HEK293T (cell line): ENCODE measurements around the gene TNFAIP8L1.

Source experiments
- BHLHE40 ChIP-seq: fragments of 450-650 bp; IDR thresholded peaks from 2 replicates; pipeline ENCODE4 v1.6.1; 2016; ENCODE audit warnings: mild to moderate bottlenecking, moderate library complexity, borderline replicate concordance
- CTBP1 ChIP-seq: fragments of 450-650 bp; IDR thresholded peaks from 2 replicates; pipeline ENCODE4 v1.6.1; 2016; ENCODE audit warnings: borderline replicate concordance
- FOXA1 ChIP-seq: fragments of 450-650 bp; IDR thresholded peaks from 2 replicates; pipeline ENCODE4 v1.6.1; 2016; ENCODE audit warnings: mild to moderate bottlenecking
- FOXM1 ChIP-seq: fragments of 450-650 bp; IDR thresholded peaks from 2 replicates; pipeline ENCODE4 v1.6.1; 2017; ENCODE audit warnings: mild to moderate bottlenecking, borderline replicate concordance
- LEF1 ChIP-seq: fragments of 450-650 bp; IDR thresholded peaks from 2 replicates; pipeline ENCODE4 v1.6.1; 2017; ENCODE audit warnings: mild to moderate bottlenecking, borderline replicate concordance
- SP1 ChIP-seq: fragments of 450-650 bp; IDR thresholded peaks from 2 replicates; pipeline ENCODE4 v1.6.1; 2017
- SUZ12 ChIP-seq: fragments of 450-650 bp; IDR thresholded peaks from 2 replicates; pipeline ENCODE4 v1.6.1; 2016; ENCODE audit warnings: mild to moderate bottlenecking
- TARDBP ChIP-seq: fragments of 450-650 bp; IDR thresholded peaks from 2 replicates; pipeline ENCODE4 v1.6.1; 2016
- ZNF384 ChIP-seq: fragments of 450-650 bp; IDR thresholded peaks from 2 replicates; pipeline ENCODE4 v1.6.1; 2016

DNA sequence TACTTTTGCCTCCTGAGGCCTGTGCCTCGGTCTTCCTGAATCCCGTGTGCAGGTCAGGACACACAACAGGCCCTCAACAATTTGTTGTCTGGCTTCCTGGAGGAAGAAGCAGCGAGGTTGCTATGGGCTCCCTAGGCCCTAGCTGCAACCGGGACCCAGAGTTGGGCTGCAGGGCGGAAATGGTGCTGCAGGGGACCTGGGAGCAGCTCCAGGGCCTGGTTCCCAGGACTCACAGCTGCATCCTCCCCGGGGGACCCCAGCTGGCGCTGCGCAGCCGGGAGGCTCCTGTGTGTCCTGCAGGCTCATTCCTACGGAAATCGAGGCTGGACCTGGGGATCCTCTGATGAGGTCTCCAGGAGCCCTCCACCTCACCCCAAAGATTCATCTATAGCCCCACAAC lies 999 bp upstream of the TNFAIP8L1 start:
- TF ChIP-seq FOXM1 (no peak), SP1 (no peak), TARDBP (no peak), BHLHE40 (no peak), CTBP1 (no peak), LEF1 (no peak), SUZ12 (no peak), FOXA1 (no peak), ZNF384 (no peak)
